Effector memory CD8-positive, alpha-beta T cell (primary cell): ENCODE data around the gene CHRD.
"Not testable (repeated sequence)": the region's sequence is repeated elsewhere in the genome, so short reads cannot be mapped to it uniquely, and the experiment has no call there.

Experiments used
- ATAC-seq: fragments of 150-1000 bp; cut with Tn5 transposase; replicated peaks from 2 replicates; pipeline ENCODE4 v1.10.0; 2021; ENCODE audit warnings: mild to moderate bottlenecking, moderate library complexity
- DNase-seq, 3 experiments: peaks; one replicate each; pipeline ENCODE4 v3.0.0; 2021
- H3K27ac Mint-ChIP-seq, 2 donors: one replicate each; pipeline ENCODE4 v1.8.0; 2022; ENCODE audit warnings: mild to moderate bottlenecking in 2 of 2, mixed read lengths in 2 of 2, moderate library complexity in 2 of 2
- H3K27me3 Mint-ChIP-seq, 2 donors: one replicate each; pipeline ENCODE4 v1.8.0; 2022; ENCODE audit warnings: mixed read lengths in 2 of 2
- H3K36me3 Mint-ChIP-seq: one replicate; pipeline ENCODE4 v1.8.0; 2022; ENCODE audit warnings: mild to moderate bottlenecking, moderate library complexity, mixed read lengths; ENCODE audit not compliant: insufficient read depth
- H3K4me1 Mint-ChIP-seq, 2 donors: one replicate each; pipeline ENCODE4 v1.8.0; 2022; ENCODE audit warnings: low read depth in 2 of 2, mixed read lengths in 2 of 2
- H3K4me3 Mint-ChIP-seq, 2 donors: one replicate each; pipeline ENCODE4 v1.8.0; 2022; ENCODE audit warnings: mild to moderate bottlenecking in 2 of 2, mixed read lengths in 2 of 2, moderate library complexity in 2 of 2
- H3K9me3 Mint-ChIP-seq, 2 donors: one replicate each; pipeline ENCODE4 v1.8.0; 2022; ENCODE audit warnings: mixed read lengths in 2 of 2

The CHRD gene

DNA sequence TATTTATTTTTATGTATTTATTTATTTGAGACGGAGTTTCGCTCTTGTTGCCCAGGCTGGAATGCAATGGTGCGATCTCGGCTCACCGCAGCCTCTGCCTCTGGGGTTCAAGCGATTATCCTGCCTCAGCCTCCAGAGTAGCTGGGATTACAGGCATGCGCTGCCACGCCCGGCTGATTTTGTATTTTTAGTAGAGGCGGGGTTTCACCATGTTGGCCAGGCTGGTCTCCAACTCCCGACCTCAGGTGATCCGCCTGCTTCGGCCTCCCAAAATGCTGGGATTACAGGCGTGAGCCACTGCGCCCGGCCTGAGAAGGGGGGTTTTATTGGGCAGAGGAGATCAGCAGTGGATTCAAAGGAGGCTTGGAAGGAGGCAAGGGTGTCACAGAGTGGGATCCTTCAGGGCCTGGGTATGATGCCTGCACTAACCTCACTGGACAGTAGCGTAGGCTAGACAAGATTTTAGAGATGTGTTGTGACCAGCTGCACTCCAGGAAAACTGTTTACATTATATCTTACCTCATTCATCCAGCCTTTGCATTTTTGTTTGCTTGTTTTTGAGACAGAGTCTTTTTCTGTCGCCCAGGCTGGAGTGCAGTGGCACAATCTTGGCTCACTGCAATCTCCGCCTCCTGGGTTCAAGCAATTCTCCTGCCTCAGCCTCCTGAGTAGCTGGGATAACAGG lies 40.3 kb upstream of the CHRD start:
- H3K4me3 Mint-ChIP-seq, ATAC-seq, H3K9me3 Mint-ChIP-seq, H3K27me3 Mint-ChIP-seq, H3K27ac Mint-ChIP-seq, DNase-seq: not testable (repeated sequence)
- Mint-ChIP-seq H3K4me1 (peaks cover 20 to 30% of the 10 kb centered on the region in 2 donors), H3K36me3 (peaks cover 23% of the 10 kb centered on the region)

DNA sequence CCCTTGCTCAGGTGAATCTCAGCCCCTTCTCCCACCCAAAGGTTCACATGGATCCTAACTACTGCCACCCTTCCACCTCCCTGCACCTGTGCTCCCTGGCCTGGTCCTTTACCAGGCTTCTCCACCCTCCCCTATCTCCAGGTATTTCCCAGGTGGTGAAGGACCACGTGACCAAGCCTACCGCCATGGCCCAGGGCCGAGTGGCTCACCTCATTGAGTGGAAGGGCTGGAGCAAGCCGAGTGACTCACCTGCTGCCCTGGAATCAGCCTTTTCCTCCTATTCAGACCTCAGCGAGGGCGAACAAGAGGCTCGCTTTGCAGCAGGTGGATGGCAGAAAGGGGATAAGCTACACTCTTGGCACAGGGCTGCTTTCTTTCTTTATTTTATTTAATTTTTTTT lies 37.9 kb upstream of the CHRD start:
- no peak overlapping the region for H3K4me3 Mint-ChIP-seq
- peaks cover 8 to 17% of the 10 kb centered on the region in 2 donors for H3K4me1 Mint-ChIP-seq
- ATAC-seq (no peak), DNase-seq (no peak)
- no peaks in the 10 kb centered on the region for H3K27me3 Mint-ChIP-seq
- no peak overlapping the region for H3K27ac Mint-ChIP-seq
- H3K36me3 Mint-ChIP-seq, result peaks cover 6% of the 10 kb centered on the region
- no peaks in the 10 kb centered on the region for H3K9me3 Mint-ChIP-seq

DNA sequence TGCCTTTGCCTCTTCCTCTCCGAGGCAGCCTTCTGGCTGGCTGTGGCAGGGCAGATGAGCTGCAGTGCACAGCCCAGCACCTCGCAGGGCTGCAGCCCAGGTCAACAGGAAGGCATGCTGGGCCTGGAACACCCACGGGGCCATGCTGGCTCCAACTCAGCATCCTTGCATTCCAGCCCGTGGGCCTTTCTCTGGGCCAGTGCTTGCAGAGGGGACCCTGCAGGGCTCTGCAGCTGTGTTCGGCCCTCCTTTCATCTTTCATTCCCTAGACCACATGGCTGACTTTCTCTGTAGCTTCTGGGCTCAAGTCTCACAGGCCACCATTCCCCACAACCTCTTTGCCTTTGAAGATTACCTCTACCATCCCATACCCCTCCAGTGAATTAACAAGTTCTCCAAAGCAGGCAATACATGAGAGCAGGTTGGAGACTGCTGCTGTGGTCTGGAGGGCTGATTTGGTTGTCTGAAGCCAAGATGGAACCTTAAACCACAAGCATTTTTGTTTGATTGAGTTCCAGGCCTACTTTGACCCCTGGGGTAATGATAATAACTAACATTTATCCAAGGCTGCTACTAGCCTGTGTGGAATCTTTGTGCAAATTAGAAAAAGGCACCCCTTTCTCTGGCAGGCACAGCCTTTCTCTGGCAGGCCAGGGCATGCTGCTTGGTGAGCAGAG lies 36.5 kb upstream of the CHRD start:
- Mint-ChIP-seq H3K4me1 (peaks cover 0 to 3% of the 10 kb centered on the region in 2 donors), H3K27ac (no peak overlapping the region), H3K36me3 (peaks cover 6% of the 10 kb centered on the region), H3K27me3 (no peaks in the 10 kb centered on the region), H3K9me3 (no peaks in the 10 kb centered on the region), H3K4me3 (no peak overlapping the region)
- DNase-seq (no peak), ATAC-seq (no peak)

DNA sequence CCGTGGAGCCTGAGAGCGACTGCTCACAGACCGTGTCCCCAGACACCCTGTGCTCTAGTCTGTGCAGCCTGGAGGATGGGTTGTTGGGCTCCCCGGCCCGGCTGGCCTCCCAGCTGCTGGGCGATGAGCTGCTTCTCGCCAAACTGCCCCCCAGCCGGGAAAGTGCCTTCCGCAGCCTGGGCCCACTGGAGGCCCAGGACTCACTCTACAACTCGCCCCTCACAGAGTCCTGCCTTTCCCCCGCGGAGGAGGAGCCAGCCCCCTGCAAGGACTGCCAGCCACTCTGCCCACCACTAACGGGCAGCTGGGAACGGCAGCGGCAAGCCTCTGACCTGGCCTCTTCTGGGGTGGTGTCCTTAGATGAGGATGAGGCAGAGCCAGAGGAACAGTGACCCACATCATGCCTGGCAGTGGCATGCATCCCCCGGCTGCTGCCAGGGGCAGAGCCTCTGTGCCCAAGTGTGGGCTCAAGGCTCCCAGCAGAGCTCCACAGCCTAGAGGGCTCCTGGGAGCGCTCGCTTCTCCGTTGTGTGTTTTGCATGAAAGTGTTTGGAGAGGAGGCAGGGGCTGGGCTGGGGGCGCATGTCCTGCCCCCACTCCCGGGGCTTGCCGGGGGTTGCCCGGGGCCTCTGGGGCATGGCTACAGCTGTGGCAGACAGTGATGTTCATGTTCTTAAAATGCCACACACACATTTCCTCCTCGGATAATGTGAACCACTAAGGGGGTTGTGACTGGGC lies 35.1 kb upstream of the CHRD start:
- no peak overlapping the region for H3K4me3 Mint-ChIP-seq
- no peaks in the 10 kb centered on the region for H3K9me3 Mint-ChIP-seq
- H3K27ac Mint-ChIP-seq, result no peak overlapping the region
- no peak for ATAC-seq
- H3K36me3 Mint-ChIP-seq, result peaks cover 6% of the 10 kb centered on the region
- no peak for DNase-seq
- no peaks in the 10 kb centered on the region for H3K4me1 Mint-ChIP-seq
- H3K27me3 Mint-ChIP-seq, result no peaks in the 10 kb centered on the region

DNA sequence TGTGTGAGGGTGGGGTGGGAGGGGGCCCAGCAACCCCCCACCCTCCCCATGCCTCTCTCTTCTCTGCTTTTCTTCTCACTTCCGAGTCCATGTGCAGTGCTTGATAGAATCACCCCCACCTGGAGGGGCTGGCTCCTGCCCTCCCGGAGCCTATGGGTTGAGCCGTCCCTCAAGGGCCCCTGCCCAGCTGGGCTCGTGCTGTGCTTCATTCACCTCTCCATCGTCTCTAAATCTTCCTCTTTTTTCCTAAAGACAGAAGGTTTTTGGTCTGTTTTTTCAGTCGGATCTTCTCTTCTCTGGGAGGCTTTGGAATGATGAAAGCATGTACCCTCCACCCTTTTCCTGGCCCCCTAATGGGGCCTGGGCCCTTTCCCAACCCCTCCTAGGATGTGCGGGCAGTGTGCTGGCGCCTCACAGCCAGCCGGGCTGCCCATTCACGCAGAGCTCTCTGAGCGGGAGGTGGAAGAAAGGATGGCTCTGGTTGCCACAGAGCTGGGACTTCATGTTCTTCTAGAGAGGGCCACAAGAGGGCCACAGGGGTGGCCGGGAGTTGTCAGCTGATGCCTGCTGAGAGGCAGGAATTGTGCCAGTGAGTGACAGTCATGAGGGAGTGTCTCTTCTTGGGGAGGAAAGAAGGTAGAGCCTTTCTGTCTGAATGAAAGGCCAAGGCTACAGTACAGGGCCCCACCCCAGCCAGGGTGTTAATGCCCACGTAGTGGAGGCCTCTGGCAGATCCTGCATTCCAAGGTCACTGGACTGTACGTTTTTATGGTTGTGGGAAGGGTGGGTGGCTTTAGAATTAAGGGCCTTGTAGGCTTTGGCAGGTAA lies 34.3 kb upstream of the CHRD start:
- peak; percentile 33 for ATAC-seq
- Mint-ChIP-seq H3K27me3 (no peaks in the 10 kb centered on the region), H3K4me3 (no peak overlapping the region), H3K4me1 (no peaks in the 10 kb centered on the region), H3K9me3 (no peaks in the 10 kb centered on the region), H3K36me3 (peaks cover 6% of the 10 kb centered on the region), H3K27ac (peak overlapping the region in 1 of 2 donors; percentile 35)
- no peak for DNase-seq

DNA sequence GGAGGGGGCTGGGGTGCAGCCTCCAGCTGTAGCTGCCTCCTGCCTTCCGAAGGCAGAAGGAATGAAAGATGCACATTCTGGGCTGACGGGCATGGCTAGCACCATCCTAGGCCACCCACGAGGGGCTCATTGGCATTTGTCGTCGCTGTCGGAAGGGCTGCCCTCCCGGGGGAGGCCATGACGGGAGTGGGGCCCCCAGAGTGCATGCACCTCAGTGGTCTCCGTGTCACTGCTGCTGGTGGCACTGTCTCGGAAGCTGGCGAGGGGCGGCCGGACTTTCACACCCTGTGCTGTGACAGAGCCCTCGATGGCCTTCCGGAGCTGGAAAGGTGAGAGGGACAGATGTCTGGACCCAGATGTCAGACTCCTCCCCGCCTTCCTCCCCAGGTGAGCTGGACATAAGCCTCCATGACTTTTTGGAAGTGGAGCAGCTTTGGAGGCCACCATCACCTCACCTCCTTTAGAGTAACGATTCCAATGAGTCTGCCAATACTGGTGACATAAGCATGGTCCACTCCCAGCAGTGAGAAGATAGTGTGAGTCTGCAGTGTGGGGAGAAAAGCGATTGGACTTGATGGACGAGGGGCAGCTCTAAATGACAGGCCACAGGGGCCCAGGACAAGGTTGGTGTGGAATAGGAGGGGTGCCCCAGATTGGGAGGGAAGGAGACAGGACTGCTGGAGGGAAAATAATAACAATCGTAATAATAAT lies 33.2 kb upstream of the CHRD start:
- H3K27me3 Mint-ChIP-seq, result no peaks in the 10 kb centered on the region
- no peak overlapping the region for H3K27ac Mint-ChIP-seq
- no peak overlapping the region for H3K4me3 Mint-ChIP-seq
- ATAC-seq (no peak), DNase-seq (no peak)
- peaks cover 5% of the 10 kb centered on the region for H3K36me3 Mint-ChIP-seq
- H3K4me1 Mint-ChIP-seq, result no peaks in the 10 kb centered on the region
- no peaks in the 10 kb centered on the region for H3K9me3 Mint-ChIP-seq

DNA sequence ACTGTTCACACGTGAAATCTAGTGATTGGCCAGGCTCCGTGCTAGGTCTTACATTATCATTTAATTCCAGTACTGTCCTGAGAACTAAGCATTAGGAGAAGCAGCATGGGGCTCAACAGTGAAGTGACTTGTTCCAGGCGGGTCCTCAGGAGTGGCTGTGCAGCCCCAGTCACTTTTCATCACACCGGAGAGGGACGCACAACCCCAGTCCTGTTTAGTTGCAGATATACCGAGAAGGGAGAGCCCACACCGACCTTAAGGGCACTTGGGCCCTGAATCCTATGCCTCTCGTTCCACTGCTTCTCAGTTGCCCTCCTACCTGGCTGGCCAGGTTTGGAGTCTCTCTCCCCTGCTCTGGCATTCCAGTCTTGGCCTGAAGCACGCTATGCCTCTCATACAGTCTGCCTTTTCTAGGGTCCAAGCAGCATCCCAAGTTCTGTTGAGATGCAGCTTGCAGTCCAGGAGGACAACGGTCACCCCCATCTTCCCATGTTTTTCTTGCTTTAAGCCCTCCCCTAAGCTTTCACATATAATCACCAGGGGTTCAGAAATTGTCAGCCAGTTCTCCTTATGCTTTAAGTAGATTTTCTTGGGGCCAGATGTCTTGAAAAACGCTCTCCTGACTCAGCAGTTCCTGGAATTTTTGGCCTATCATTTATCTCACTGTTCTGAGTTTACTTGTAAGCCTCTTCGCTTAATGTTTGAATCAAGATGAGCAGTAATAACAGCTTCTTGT lies 32.4 kb upstream of the CHRD start:
- ATAC-seq (no peak), DNase-seq (no peak)
- H3K36me3 Mint-ChIP-seq, result peaks cover 5% of the 10 kb centered on the region
- no peaks in the 10 kb centered on the region for H3K27me3 Mint-ChIP-seq
- no peak overlapping the region for H3K4me3 Mint-ChIP-seq
- no peaks in the 10 kb centered on the region for H3K9me3 Mint-ChIP-seq
- H3K4me1 Mint-ChIP-seq, result no peaks in the 10 kb centered on the region
- no peak overlapping the region for H3K27ac Mint-ChIP-seq

DNA sequence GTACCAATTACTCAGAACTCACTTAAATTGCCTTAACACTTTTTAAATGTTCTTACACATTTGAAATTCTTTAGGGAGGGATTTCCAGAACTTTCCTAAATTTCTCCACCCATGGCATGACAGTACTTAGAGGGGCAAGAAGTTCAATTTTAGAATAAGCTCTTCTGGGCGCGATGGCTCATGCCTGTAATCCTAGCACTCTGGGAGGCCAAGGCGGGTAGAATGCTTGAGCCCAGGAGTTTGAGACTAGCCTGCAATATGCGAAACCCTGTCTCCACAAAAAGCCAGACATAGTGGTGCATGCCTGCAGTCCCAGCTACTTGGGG lies 31.8 kb upstream of the CHRD start:
- H3K27ac Mint-ChIP-seq, result no peak overlapping the region
- H3K4me3 Mint-ChIP-seq, result no peak overlapping the region
- no peaks in the 10 kb centered on the region for H3K27me3 Mint-ChIP-seq

DNA sequence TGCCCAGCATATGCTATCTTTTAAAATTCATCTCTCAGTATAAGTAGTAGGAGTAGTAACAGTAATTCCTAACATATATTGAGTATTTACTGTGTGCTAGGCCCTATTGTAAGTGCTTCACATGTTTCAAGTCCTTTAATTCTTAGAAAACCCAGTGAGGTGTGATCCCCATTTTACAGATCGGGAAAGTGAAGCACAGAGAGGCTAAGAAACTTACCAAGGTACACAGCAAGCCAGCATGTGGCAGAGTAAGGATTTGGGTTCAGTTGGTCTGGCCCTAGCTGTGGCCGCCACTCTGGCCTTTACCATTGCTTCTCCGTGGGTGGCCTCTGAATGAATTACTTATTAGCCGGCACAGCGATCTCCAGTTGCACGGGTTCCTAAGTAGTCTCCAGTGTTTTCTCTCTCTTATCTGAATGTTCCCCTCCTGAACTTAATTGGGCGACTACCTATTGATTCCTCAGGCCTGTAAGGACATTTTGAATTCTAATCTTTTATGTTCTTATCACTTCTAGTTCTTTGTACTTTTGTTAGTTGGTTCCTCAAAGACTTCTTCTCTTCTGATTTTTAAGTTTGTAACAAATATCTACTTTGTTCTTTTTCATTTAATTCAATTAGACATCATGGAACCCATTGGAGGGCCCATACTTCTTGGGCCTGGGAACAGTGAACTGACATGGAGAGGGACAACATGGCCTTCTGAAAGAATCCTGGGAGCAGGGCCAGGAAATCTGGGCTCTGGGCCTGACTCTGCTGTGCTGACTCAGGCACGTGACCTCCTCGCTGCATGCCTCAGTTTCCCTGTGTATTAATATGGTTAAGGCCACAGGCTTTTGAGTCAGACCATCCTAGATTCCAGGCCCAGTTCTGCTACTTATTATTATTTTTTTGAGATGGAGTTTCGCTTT lies 30.0 kb upstream of the CHRD start:
- Mint-ChIP-seq H3K4me3 (no peak overlapping the region), H3K27me3 (no peaks in the 10 kb centered on the region)

More for the DNA sequence above, 31.8 kb upstream of the CHRD start:
- H3K9me3 Mint-ChIP-seq, result no peaks in the 10 kb centered on the region
- DNase-seq, result no peak
- no peaks in the 10 kb centered on the region for H3K4me1 Mint-ChIP-seq
- peaks cover 5% of the 10 kb centered on the region for H3K36me3 Mint-ChIP-seq
- no peak for ATAC-seq

DNA sequence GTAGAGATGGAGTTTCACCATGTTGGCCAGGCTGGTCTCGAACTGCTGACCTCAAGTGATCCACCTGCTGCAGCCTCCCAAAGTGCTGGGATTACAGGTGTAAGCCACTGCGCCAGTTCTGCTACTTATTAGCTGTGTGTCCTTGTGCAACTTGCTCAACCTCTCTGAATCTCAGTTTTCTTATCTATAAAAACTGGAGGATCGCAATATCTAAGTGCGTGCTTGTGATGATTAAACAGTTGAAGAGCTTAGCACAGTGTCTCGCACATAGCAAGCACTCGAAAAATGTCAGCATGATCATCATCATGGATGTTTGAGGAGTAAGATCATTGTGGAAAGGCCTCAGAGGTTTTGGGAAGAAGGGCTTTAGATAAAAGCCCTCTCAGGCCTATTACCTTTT lies 29.2 kb upstream of the CHRD start:
- no peak overlapping the region for H3K27ac Mint-ChIP-seq

More for the DNA sequence above, 30.0 kb upstream of the CHRD start:
- DNase-seq, result no peak
- H3K27ac Mint-ChIP-seq, result peak overlapping the region in 1 of 2 donors; percentile 1
- H3K9me3 Mint-ChIP-seq, result no peaks in the 10 kb centered on the region
- H3K4me1 Mint-ChIP-seq, result peaks cover 0 to 3% of the 10 kb centered on the region in 2 donors
- peaks cover 2% of the 10 kb centered on the region for H3K36me3 Mint-ChIP-seq
- no peak for ATAC-seq

DNA sequence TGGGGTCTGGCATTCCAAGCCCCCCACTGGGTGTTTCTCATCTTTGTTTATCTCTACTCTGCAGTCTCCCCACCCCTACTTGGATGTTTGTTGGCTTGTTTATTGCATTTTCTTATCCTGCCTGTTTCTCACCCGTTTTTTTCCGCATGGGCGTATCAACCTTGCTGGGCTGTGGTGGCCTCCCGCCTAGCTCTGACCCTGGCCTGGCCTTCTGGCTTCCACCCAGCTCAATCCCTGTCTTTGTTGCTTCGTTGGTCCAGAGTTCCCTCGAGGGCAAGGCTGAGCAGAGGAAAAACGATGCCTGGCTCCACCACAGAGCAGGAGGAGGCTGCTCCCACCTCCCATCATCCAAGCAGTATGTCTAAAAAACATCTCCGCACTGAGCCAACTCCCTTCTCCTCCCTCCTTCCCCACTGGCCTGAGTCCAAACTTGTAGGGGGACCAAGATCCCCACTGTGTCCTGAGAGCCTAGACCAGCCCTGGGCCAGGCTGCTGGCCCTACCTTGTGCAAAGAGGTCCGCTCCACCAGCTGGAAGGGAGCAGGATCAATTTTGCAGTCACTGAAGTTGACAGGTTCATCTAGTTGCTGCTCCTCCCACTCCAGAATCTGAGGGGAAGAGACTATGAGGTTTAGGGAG lies 28.2 kb upstream of the CHRD start:
- no peak overlapping the region for H3K4me3 Mint-ChIP-seq
- DNase-seq (no peak), ATAC-seq (no peak)
- H3K36me3 Mint-ChIP-seq, result peaks cover 2% of the 10 kb centered on the region
- peaks cover 0 to 3% of the 10 kb centered on the region in 2 donors for H3K4me1 Mint-ChIP-seq
- no peaks in the 10 kb centered on the region for H3K27me3 Mint-ChIP-seq
- H3K9me3 Mint-ChIP-seq, result no peaks in the 10 kb centered on the region
- H3K27ac Mint-ChIP-seq, result peak overlapping the region; percentile 64 to 73

More for the DNA sequence above, 29.2 kb upstream of the CHRD start:
- peaks cover 2% of the 10 kb centered on the region for H3K36me3 Mint-ChIP-seq
- H3K9me3 Mint-ChIP-seq, result no peaks in the 10 kb centered on the region
- H3K4me3 Mint-ChIP-seq, result no peak overlapping the region
- H3K4me1 Mint-ChIP-seq, result peaks cover 0 to 3% of the 10 kb centered on the region in 2 donors
- H3K27me3 Mint-ChIP-seq, result no peaks in the 10 kb centered on the region
- no peak for ATAC-seq
- DNase-seq, result no peak
